ENCODE results near the gene RHOT2.

DNA sequence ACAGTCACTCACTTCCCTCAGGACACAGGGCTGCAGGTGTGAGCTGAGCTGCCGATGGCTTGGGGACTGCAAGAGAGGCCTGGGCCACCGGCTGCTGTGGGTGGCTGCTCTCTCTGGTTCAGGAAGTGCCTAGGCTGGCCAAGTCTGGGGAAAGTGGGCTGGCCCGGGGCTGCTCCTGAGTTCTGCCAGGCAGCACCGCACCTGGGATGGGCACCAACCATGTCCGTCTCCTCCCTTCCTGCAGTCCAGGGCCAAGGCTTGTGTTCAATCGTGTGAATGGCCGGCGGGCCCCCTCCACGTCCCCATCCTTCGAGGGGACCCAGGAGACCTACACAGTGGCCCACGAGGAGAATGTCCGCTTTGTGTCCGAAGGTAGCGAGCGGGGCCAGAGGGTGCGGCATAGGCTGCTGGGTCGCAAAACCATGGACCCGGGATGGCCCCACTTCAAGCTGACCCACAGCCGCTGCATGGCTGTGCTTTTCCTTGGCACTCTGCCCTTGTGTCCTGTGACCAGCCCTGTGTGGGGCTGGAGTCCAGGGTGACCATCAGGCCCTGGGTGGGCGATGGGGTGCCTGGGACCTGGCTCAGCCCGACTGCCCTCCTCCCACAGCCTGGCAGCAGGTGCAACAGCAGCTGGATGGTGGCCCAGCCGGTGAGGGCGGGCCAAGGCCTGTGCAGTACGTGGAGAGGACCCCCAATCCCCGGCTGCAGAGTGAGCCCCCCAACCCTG lies 20.6 kb upstream of the RHOT2 start:
- TF ChIP-seq GATA2 (IDR thresholded peaks at IDR 0.05; ENCODE audit: low read depth, low read length), result no peak
- TF ChIP-seq GATA3 (IDR thresholded peaks at IDR 0.05; ENCODE audit: low read depth, low read length), result no peak
